Muscle layer of duodenum (tissue), 2 donors: Measurements from ENCODE around the gene SND1.

Experiments
- H3K27ac ChIP-seq: one replicate; pipeline ENCODE4 v1.7.0; 2013; ENCODE audit warnings: mild to moderate bottlenecking, low read length
- H3K27me3 ChIP-seq: one replicate; pipeline ENCODE4 v1.7.0; 2013; ENCODE audit warnings: low read depth, mild to moderate bottlenecking, control low read depth, low read length
- H3K36me3 ChIP-seq, 2 donors: one replicate each; pipeline ENCODE4 v1.7.0; 2013; ENCODE audit warnings: low read length in 2 of 2, control low read depth in 1 of 2, mild to moderate bottlenecking in 1 of 2; ENCODE audit not compliant: insufficient read depth in 2 of 2, control insufficient read depth in 1 of 2
- H3K4me1 ChIP-seq, 2 donors: one replicate each; pipeline ENCODE4 v1.7.0; 2013; ENCODE audit warnings: low read length in 2 of 2, mild to moderate bottlenecking in 2 of 2, control low read depth in 1 of 2, moderate library complexity in 1 of 2; ENCODE audit not compliant: insufficient read depth in 2 of 2, control insufficient read depth in 1 of 2
- H3K4me3 ChIP-seq, 2 donors: one replicate each; pipeline ENCODE4 v1.7.0; 2013; ENCODE audit warnings: low read length in 2 of 2, low read depth in 1 of 2, mild to moderate bottlenecking in 1 of 2
- H3K9me3 ChIP-seq, 2 donors: one replicate each; pipeline ENCODE4 v1.7.0; 2013; ENCODE audit warnings: low read length in 2 of 2, control low read depth in 1 of 2, mild to moderate bottlenecking in 1 of 2; ENCODE audit not compliant: control insufficient read depth in 1 of 2
- donor health status: healthy.

Gene SND1

DNA sequence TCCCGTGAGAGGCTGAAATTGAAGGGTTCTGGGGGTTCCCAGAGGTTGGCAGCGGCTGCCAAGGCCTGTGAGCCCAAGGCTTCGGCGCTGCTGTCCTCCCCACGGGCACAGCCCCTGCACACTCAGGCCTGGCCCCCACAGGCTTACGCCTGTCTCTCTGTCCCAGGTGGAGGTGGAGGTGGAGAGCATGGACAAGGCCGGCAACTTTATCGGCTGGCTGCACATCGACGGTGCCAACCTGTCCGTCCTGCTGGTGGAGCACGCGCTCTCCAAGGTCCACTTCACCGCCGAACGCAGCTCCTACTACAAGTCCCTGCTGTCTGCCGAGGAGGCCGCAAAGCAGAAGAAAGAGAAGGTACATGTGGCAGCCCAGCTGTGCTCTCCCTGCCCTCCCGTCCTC, 422.3 kb downstream of the SND1 start:
- Histone ChIP-seq H3K27me3 (no peaks in the 10 kb centered on the region), H3K36me3 (peaks cover 3 to 24% of the 10 kb centered on the region in 2 donors), H3K9me3 (no peaks in the 10 kb centered on the region), H3K4me3 (no peak overlapping the region), H3K4me1 (peaks cover 3 to 7% of the 10 kb centered on the region in 2 donors), H3K27ac (no peak overlapping the region)

GRCh38 chr7:128074736-128075135, 422.7 kb downstream of the SND1 start:
- no peaks in the 10 kb centered on the region for H3K27me3 ChIP-seq
- H3K4me3 ChIP-seq, result no peak overlapping the region
- peaks cover 3 to 24% of the 10 kb centered on the region in 2 donors for H3K36me3 ChIP-seq
- no peaks in the 10 kb centered on the region for H3K9me3 ChIP-seq
- no peak overlapping the region for H3K27ac ChIP-seq
- peaks cover 3 to 7% of the 10 kb centered on the region in 2 donors for H3K4me1 ChIP-seq

DNA sequence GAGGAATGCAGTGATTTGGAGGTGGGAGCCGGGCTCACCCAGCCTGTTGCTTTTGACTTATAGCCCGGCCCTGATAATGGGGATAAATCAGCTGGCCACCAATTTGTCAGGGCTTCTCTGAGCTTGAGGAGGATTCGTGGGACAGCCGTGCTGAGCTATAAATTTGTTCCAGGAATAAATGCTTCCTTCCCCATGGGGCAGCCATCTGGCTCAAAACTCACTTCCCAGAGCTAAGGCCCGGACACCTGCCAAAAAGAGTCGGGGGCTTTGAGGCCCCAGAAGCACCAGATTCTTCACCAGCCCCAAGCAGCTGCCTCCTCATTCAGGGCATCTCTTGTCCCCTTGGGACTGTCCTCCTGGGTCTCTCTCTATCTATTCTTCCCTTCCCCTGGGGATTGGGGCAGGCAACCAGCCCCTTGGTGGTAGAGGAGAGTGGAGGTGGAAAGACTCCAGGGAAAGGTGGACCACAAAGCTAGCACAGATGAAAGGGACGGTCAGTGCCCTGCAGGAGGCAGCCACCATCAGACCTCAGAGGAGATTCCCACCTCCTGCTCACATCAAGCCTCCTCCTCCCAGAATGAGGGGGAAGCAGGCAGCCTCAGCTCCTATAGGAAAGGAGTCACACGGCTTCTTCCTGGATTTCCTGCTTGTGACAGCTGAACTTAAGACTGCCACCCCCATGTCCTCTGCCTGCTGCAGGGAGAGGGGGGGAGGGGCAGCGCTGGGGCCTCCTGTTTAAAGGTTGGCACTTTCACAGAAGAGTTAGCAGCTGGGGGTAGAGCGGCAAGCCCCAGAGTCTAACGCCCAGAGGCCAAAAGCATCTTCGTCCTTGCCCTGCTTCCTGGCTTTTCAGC, 423.5 kb downstream of the SND1 start:
- Histone ChIP-seq H3K9me3 (no peaks in the 10 kb centered on the region), H3K27ac (no peak overlapping the region), H3K27me3 (no peaks in the 10 kb centered on the region), H3K36me3 (peaks cover 3 to 28% of the 10 kb centered on the region in 2 donors), H3K4me3 (no peak overlapping the region), H3K4me1 (peaks cover 3 to 7% of the 10 kb centered on the region in 2 donors)

DNA sequence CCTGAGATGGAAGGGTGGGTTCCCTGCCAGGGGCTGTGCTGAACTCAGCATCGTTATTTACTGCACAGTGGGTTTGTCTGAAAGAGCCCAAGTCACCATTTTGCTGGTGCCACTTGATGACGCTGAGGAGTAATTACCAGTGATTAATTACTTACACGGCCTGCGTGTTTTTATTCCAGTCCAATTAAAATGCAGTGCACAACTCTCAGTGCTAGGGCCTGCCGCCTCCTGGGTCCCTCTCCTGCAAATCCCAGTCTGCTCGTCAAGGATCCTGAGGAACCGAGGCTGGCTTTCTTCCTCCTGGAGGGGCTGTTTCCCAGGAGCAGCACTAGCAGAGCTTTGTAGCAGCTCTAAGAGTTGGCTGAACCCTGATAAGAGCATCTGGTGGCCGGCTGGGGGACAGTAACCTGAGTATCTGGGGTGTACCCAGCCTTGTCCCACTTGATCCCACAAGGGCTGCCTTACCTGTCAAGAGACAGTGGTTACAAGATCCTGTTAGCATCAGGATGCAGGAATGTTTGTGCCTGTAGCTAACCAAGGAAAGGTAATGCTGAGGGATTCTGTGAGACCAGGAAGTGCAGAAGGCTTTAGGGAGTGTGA, 424.3 kb downstream of the SND1 start:
- no peak overlapping the region for H3K4me3 ChIP-seq
- H3K27ac ChIP-seq, result no peak overlapping the region
- H3K36me3 ChIP-seq, result peaks cover 5 to 29% of the 10 kb centered on the region in 2 donors
- H3K27me3 ChIP-seq, result no peaks in the 10 kb centered on the region
- peaks cover 3 to 7% of the 10 kb centered on the region in 2 donors for H3K4me1 ChIP-seq
- no peaks in the 10 kb centered on the region for H3K9me3 ChIP-seq

- Histone ChIP-seq H3K36me3 (peaks cover 10 to 34% of the 10 kb centered on the region in 2 donors), H3K27me3 (no peaks in the 10 kb centered on the region), H3K27ac (no peak overlapping the region), H3K9me3 (no peaks in the 10 kb centered on the region), H3K4me1 (peaks cover 3 to 7% of the 10 kb centered on the region in 2 donors), H3K4me3 (no peak overlapping the region)
Measured at GRCh38 chr7:128076796-128077271, 424.8 kb downstream of the SND1 start.

DNA sequence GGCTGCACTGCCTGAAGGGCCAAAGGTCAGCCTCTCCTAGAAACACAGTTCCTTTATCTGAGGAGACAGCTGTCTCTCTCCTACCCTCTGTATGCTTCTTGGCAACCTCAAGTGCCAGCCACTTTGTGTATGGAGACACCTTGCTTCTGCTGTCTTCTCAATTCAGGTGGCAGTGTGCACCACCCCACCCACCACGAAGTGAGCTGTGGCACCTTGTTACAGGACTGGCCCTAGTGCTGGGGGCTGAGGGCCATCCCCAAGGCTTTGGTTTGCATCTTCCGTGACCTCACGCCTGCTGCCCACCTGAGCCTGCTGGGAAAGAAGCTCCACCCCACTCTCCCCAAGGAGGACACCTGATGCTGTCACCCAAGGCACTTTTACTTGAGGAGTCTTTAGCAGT, 426.3 kb downstream of the SND1 start:
- no peak overlapping the region for H3K4me3 ChIP-seq
- no peak overlapping the region for H3K27ac ChIP-seq
- no peaks in the 10 kb centered on the region for H3K9me3 ChIP-seq
- H3K27me3 ChIP-seq, result no peaks in the 10 kb centered on the region
- H3K36me3 ChIP-seq, result peaks cover 15 to 42% of the 10 kb centered on the region in 2 donors
- peaks cover 3 to 7% of the 10 kb centered on the region in 2 donors for H3K4me1 ChIP-seq

- no peak overlapping the region for H3K27ac ChIP-seq
- H3K4me3 ChIP-seq, result no peak overlapping the region
- peaks cover 22 to 48% of the 10 kb centered on the region in 2 donors for H3K36me3 ChIP-seq
- H3K27me3 ChIP-seq, result no peaks in the 10 kb centered on the region
- H3K9me3 ChIP-seq, result no peaks in the 10 kb centered on the region
- H3K4me1 ChIP-seq, result peaks cover 3 to 7% of the 10 kb centered on the region in 2 donors
Measured at GRCh38 chr7:128080169-128080568, 428.2 kb downstream of the SND1 start.

DNA sequence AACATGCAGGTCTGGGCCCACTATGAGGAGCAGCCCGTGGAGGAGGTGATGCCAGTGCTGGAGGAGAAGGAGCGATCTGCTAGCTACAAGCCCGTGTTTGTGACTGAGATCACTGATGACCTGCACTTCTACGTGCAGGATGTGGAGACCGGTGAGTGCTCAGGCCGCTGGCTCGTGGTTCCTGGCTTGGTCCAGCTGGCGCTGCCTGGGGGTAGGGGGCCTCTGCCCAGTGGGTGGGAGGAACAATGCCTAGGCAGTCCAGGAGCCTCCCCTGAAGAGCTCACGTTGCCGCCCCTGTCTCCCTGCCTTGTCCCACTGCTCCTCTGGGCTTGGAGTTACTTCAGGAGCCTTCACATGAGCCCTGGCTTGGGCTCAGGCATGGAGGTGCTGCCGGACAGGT, 429.4 kb downstream of the SND1 start:
- no peak overlapping the region for H3K27ac ChIP-seq
- H3K27me3 ChIP-seq, result no peaks in the 10 kb centered on the region
- H3K4me3 ChIP-seq, result no peak overlapping the region
- peaks cover 28 to 58% of the 10 kb centered on the region in 2 donors for H3K36me3 ChIP-seq
- H3K9me3 ChIP-seq, result no peaks in the 10 kb centered on the region
- peaks cover 3 to 7% of the 10 kb centered on the region in 2 donors for H3K4me1 ChIP-seq

DNA sequence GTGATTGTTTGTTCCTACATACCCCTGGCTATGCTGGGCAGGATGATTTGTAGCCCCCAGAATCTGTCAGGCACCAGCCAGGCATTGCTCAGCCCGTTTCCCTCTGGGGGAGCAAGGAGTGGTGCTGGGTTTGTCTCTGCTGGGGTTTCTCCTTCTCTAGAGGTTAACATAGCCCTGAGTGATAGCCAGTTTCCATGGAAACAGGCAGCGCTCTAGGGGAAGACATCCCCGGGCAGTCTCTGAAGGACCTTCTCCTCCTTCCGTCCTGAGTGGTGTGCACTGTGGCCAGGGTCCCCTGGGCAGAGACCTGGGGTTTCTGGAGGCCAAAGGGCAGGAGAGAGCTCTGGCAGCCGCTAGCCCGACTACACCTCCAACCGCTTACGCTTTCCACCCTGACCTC, 429.8 kb downstream of the SND1 start:
- H3K4me3 ChIP-seq, result no peak overlapping the region
- peaks cover 3 to 6% of the 10 kb centered on the region in 2 donors for H3K4me1 ChIP-seq
- no peaks in the 10 kb centered on the region for H3K9me3 ChIP-seq
- no peaks in the 10 kb centered on the region for H3K27me3 ChIP-seq
- H3K36me3 ChIP-seq, result peaks cover 31 to 62% of the 10 kb centered on the region in 2 donors
- no peak overlapping the region for H3K27ac ChIP-seq

- Histone ChIP-seq H3K27ac (no peak overlapping the region), H3K36me3 (peaks cover 38 to 68% of the 10 kb centered on the region in 2 donors), H3K27me3 (no peaks in the 10 kb centered on the region), H3K4me3 (no peak overlapping the region), H3K4me1 (peaks cover 0 to under 1% of the 10 kb centered on the region in 2 donors), H3K9me3 (no peaks in the 10 kb centered on the region)
Measured at GRCh38 chr7:128082431-128082830, 430.4 kb downstream of the SND1 start.

- no peaks in the 10 kb centered on the region for H3K27me3 ChIP-seq
- H3K27ac ChIP-seq, result no peak overlapping the region
- H3K9me3 ChIP-seq, result no peaks in the 10 kb centered on the region
- H3K4me3 ChIP-seq, result no peak overlapping the region
- no peaks in the 10 kb centered on the region for H3K4me1 ChIP-seq
- H3K36me3 ChIP-seq, result peaks cover 48 to 67% of the 10 kb centered on the region in 2 donors
Measured at GRCh38 chr7:128084896-128085608, 433.1 kb downstream of the SND1 start.
